AG10803 (cell line): ENCODE data around the gene ROMO1.

Experiments used
- DNase-seq: peaks from one replicate; pipeline ENCODE4 v3.0.0; 2010; ENCODE audit warnings: low read depth
- H3K4me3 ChIP-seq: 2 replicates; pipeline ENCODE4 v1.5.1; 2011; ENCODE audit warnings: mild to moderate bottlenecking, low read length, control low read depth
- CTCF ChIP-seq: conservative IDR thresholded peaks from 2 replicates; pipeline ENCODE4 v1.5.1; 2011; ENCODE audit warnings: mild to moderate bottlenecking, low read length, control low read depth, inconsistent platforms

The ROMO1 gene

GRCh38 chr20:35695978-35696377 is 3.2 kb upstream of the ROMO1 start:
- H3K4me3 ChIP-seq: no peak overlapping the region
- no peak for DNase-seq
- TF ChIP-seq CTCF: no peak

- DNase-seq: no peak
- H3K4me3 ChIP-seq: peak overlapping the region; percentile 94
- TF ChIP-seq CTCF: no peak
These were observed 1.4 kb upstream of the ROMO1 start for GRCh38 chr20:35697696-35698297.

- TF ChIP-seq CTCF: no peak
- peak overlapping the region; percentile 94 for H3K4me3 ChIP-seq
- DNase-seq: no peak
These were observed 693 bp upstream of the ROMO1 start for GRCh38 chr20:35698298-35699126.

GRCh38 chr20:35699957-35700624 is 886 bp downstream of the ROMO1 start:
- no peak for DNase-seq
- TF ChIP-seq CTCF: no peak
- H3K4me3 ChIP-seq: peak overlapping the region; percentile 94

- peak overlapping the region; percentile 94 for H3K4me3 ChIP-seq
- DNase-seq: no peak
- TF ChIP-seq CTCF: no peak
These were observed 1.5 kb downstream of the ROMO1 start for GRCh38 chr20:35700625-35701148.

- TF ChIP-seq CTCF: no peak
- H3K4me3 ChIP-seq: no peak overlapping the region
- DNase-seq: peak; percentile 89
These were observed 3.0 kb downstream of the ROMO1 start for GRCh38 chr20:35702051-35702823.
